Gastroesophageal sphincter (tissue), 4 donors: ENCODE measurements around the gene FAHD1. TPM values are rescaled to one million over a fixed set of nuclear protein-coding genes. Genes with fewer than 3 reads are reported as not detected.
"Not testable (repeated sequence)": the region's sequence is repeated elsewhere in the genome, so short reads cannot be mapped to it uniquely, and the experiment has no call there.

Source experiments
- ATAC-seq: fragments of 150-250 bp; one replicate; pipeline ENCODE4 v1.9.1; 2016; ENCODE audit warnings: mild to moderate bottlenecking, moderate library complexity
- H3K27ac ChIP-seq, 4 donors: fragments of 200-600 bp; sonication (generic) in 3 of 4; 1 replicate in 3 of 4; 2 replicates in 1 of 4; pipeline ENCODE4 v1.5.1; 2016 to 2019
- H3K27me3 ChIP-seq: fragments of 200-600 bp; sonication (generic); one replicate; pipeline ENCODE4 v1.5.1; 2019
- H3K36me3 ChIP-seq, 2 donors: fragments of 200-600 bp; sonication (generic); one replicate each; pipeline ENCODE4 v1.5.1; 2019; ENCODE audit warnings: control low read depth in 1 of 2
- H3K4me1 ChIP-seq, 3 donors: fragments of 200-600 bp; sonication (generic); 1 replicate in 2 of 3; 2 replicates in 1 of 3; pipeline ENCODE4 v1.5.1; 2016 to 2019; ENCODE audit warnings: control low read depth in 2 of 3
- H3K4me3 ChIP-seq, 2 donors: fragments of 200-600 bp; sonication (generic); one replicate each; pipeline ENCODE4 v1.5.1; 2019; ENCODE audit warnings: mild to moderate bottlenecking in 1 of 2, moderate library complexity in 1 of 2
- H3K9me3 ChIP-seq, 3 donors: fragments of 200-600 bp; sonication (generic); one replicate each; pipeline ENCODE4 v1.5.1; 2017 to 2019; ENCODE audit warnings: control low read depth in 2 of 3
- EP300 ChIP-seq: sonication (generic); formaldehyde crosslinking; IDR thresholded peaks from one replicate; pipeline ENCODE4 v1.6.1; 2017; ENCODE audit warnings: antibody characterized with exemption, mild to moderate bottlenecking
- POLR2A ChIP-seq, 2 donors: fragments of 450-650 bp; IDR thresholded peaks; one replicate each; pipeline ENCODE4 v1.6.1; 2017; ENCODE audit warnings: antibody characterized with exemption in 2 of 2, mild to moderate bottlenecking in 2 of 2, moderate library complexity in 1 of 2
- POLR2AphosphoS5 ChIP-seq: sonication (generic); formaldehyde crosslinking; IDR thresholded peaks from one replicate; pipeline ENCODE4 v1.6.1; 2017; ENCODE audit warnings: antibody characterized with exemption
- WGBS, 2 donors: methylation state at CpG; one replicate each; pipeline ENCODE4 v1.1.5; 2018; ENCODE audit warnings: low coverage in 1 of 2; 5-methylcytosine and 5-hydroxymethylcytosine counted together
- total RNA-seq, 4 donors: library from RNA; depleted of rRNA; stranded (reverse); fragments of >200 nt; gene quantifications; one replicate each; pipeline ENCODE4 v1.1.0, GENCODE V29; 2016
- TF ChIP-seq, protein P1 (sequence below), 4 experiments: fragments of 200-600 bp in 2 of 4; fragments of 450-650 bp in 2 of 4; sonication (generic) in 1 of 4; IDR thresholded peaks; one replicate each; pipeline ENCODE4 v1.5.1; 2017 to 2019; ENCODE audit warnings: antibody characterized with exemption in 4 of 4, mild to moderate bottlenecking in 2 of 4, moderate library complexity in 2 of 4

Gene FAHD1
- total RNA-seq, 4 donors from 2014 or later, result 22.9 to 44.0 (median 30.2) TPM

DNA sequence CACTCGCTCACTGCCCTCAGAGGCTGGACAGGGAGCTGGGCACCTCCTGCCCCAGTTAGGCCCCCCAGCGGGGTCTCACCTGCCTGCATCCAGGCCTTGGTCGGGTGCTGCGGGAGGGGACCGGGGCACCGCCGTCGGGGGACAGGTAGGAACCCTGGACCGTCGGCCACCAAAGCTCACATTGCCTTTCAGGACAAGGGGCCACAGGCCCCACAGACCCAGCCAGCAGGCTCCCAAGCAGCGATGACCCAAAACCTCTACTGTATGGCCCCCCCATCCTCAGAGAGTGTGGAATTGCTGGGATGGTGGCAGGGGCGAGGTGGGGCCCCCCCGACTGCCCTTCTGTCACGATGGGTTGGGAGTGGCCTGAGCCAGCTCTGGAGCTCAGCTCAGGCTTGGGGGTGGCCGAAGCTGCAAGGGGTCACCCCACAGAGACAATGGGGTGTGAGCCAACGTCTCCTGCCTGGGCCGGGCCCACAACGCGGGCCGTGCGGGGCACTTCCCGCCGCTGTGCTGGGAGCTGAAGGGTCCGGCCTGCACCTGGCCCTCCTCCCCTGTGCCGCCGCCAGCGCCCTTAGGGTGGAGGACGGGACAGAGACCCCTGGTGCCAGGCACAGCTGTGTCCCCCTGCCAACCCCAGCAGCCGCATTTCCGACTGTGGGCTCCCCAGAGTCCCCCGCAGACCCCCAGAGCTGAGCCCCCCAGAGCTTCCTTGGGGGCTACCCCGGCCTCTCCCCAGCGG is 34.0 kb upstream of the FAHD1 start:
- TF ChIP-seq POLR2AphosphoS5 (no peak), POLR2A (IDR thresholded peaks at IDR 0.05) (no peak), EP300 (no peak)
- TF ChIP-seq, protein P1, sequence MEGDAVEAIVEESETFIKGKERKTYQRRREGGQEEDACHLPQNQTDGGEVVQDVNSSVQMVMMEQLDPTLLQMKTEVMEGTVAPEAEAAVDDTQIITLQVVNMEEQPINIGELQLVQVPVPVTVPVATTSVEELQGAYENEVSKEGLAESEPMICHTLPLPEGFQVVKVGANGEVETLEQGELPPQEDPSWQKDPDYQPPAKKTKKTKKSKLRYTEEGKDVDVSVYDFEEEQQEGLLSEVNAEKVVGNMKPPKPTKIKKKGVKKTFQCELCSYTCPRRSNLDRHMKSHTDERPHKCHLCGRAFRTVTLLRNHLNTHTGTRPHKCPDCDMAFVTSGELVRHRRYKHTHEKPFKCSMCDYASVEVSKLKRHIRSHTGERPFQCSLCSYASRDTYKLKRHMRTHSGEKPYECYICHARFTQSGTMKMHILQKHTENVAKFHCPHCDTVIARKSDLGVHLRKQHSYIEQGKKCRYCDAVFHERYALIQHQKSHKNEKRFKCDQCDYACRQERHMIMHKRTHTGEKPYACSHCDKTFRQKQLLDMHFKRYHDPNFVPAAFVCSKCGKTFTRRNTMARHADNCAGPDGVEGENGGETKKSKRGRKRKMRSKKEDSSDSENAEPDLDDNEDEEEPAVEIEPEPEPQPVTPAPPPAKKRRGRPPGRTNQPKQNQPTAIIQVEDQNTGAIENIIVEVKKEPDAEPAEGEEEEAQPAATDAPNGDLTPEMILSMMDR (IDR thresholded peaks at IDR 0.05), result no peak
- H3K27ac ChIP-seq, result no peak overlapping the region
- peaks cover 0 to 47% of the 10 kb centered on the region in 2 donors for H3K36me3 ChIP-seq
- WGBS, 2 donors, result no CpG with 5 or more reads among the region's 33 CpGs
- H3K4me1 ChIP-seq, result no peaks in the 10 kb centered on the region
- no peaks in the 10 kb centered on the region for H3K27me3 ChIP-seq
- peaks cover 0 to 4% (median 0%) of the 10 kb centered on the region in 3 donors for H3K9me3 ChIP-seq
- H3K4me3 ChIP-seq, result no peak overlapping the region
- no peak for ATAC-seq

DNA sequence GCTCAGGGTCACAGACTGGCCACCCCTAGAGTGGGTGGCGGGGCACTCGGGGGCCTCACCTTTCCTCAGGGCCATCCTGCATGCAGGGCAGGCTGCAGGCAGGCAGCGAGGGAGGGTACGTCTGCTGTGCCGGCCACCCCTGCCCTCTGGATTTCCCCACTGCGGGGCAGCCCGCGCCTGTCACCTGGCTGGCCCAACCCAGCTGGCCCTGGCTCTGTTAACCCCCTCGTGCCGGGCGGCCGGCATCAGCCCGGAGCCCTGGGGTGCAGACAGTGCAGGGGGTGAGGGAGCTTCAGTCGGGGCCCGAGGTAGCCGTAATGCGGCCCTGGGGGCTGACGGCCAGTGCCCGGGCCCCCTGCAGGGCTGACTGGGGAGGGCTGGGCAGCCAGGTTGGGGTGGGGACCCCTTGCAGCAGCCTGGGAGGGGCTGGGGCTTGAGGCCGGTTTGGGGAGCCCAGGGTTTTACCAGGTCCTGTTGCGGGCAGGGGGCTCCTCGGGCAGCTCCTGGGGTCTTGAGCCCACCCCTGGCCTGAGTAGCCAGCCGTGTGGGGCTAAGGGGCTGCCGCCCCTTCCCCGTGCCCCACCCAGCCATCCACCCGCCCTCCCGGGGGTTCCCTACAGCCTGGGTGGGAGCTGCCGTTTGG is 33.3 kb upstream of the FAHD1 start, which contains the start of gene IGFALS:
Gene IGFALS, minus strand, starts transcription at position 128 of the 643 bp plus-strand sequence. Its CDS starts 53 bp downstream, at position 75.
- Histone ChIP-seq H3K4me3 (no peak within 1 kb of the TSS), H3K27ac (no peak within 1 kb of the TSS), H3K4me1 (no peaks in the 10 kb centered on the region), H3K27me3 (no peaks in the 10 kb centered on the region), H3K36me3 (peaks cover 0 to 40% of the 10 kb centered on the region in 2 donors), H3K9me3 (peaks cover 0 to 6% (median 0%) of the 10 kb centered on the region in 3 donors)
- TF ChIP-seq POLR2A (IDR thresholded peaks at IDR 0.05), result no peak
- TF ChIP-seq, protein P1 (IDR thresholded peaks at IDR 0.05), result no peak
- no peak for TF ChIP-seq POLR2AphosphoS5
- TF ChIP-seq EP300, result no peak
- ATAC-seq, result no peak
- WGBS, 2 donors, result no CpG with 5 or more reads among the region's 28 CpGs

DNA sequence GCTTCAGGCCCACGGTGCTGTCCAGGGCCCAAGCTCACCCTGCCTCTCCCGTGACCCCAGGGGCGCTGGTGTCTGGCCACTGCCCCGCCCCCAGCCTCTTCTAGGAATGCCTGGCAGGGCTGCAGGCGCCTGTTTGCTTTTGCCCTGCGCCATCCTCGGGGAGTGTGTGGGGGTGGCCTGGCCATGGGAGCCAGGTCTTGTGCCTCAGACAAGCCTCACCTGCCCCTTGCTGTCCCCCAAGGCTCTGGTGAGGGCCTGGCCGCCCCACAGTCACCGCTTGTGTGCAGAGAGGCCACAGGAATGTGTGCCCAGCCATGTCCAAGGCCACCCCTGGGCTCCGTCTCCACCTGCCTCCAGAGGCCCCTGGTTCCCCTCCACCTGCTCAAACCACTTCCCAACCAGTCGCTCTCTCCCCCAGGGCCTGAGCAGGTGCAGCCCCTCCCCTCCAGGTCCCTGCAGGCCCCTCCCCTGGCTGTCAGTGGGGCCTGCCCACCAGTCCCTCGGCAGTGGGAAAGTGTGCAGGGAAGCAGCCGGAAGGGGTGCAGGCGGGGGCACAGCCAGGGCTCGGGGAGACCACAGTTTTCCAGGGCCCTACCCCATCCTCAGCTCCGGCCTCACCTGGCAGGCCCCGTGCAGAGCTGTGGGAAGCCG is 32.7 kb upstream of the FAHD1 start:
- Histone ChIP-seq H3K9me3 (peaks cover 0 to 6% (median 0%) of the 10 kb centered on the region in 3 donors), H3K36me3 (peaks cover 0 to 33% of the 10 kb centered on the region in 2 donors), H3K4me1 (no peaks in the 10 kb centered on the region), H3K27me3 (no peaks in the 10 kb centered on the region), H3K27ac (no peak overlapping the region), H3K4me3 (no peak overlapping the region)
- ATAC-seq, result no peak
- TF ChIP-seq POLR2AphosphoS5, result no peak
- TF ChIP-seq, protein P1 (IDR thresholded peaks at IDR 0.05), result no peak
- WGBS, 2 donors, result 20 to 73% methylated on average over 1 to 3 of the region's 18 CpGs

DNA sequence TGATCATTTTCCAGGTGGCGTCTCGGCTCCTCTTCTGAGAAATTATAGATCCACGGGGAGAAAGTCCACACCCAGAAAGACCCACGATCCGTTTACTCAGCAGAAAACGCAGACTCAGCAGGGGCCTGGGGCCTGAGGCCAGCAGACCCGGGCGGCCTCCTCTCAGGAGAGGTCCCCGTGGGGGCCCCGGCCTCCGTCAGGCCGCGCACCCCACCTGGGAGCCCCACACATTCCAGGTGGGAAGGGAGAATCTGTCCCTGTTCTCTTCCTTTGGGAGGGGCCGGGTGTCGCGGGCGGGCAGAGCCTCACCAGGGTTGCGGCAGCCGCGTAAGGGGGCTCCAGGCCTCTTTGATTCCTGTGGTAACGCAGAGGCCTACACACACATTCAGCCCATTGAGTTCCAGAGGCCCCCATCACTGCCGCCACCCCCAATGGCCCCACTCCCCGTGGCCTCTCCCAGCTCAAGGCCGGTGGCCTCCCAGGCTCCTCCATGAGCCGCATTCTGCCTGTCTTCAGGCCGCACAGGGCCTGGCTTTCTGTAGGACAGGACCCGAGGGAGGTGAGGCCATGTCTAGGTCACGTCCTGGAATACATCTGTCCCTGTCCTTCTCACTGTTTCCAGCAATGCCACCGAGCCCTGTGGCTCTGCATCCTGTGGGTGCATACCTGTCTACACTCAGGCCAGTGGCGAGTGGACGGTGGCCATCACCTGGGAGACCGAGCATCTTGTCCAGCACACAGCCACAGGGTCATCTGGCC is 31.9 kb upstream of the FAHD1 start:
- 86 to 87% methylated on average over 8 to 12 of the region's 32 CpGs for WGBS, 2 donors
- peaks cover 0 to 26% of the 10 kb centered on the region in 2 donors for H3K36me3 ChIP-seq
- H3K9me3 ChIP-seq, result peaks cover 0 to 6% (median 0%) of the 10 kb centered on the region in 3 donors
- no peak overlapping the region for H3K4me3 ChIP-seq
- TF ChIP-seq POLR2AphosphoS5, result no peak
- TF ChIP-seq, protein P1 (IDR thresholded peaks at IDR 0.05), result no peak
- no peak for TF ChIP-seq EP300
- TF ChIP-seq POLR2A (IDR thresholded peaks at IDR 0.05), result no peak
- H3K27ac ChIP-seq, result no peak overlapping the region
- H3K27me3 ChIP-seq, result no peaks in the 10 kb centered on the region
- no peaks in the 10 kb centered on the region for H3K4me1 ChIP-seq
- no peak for ATAC-seq

DNA sequence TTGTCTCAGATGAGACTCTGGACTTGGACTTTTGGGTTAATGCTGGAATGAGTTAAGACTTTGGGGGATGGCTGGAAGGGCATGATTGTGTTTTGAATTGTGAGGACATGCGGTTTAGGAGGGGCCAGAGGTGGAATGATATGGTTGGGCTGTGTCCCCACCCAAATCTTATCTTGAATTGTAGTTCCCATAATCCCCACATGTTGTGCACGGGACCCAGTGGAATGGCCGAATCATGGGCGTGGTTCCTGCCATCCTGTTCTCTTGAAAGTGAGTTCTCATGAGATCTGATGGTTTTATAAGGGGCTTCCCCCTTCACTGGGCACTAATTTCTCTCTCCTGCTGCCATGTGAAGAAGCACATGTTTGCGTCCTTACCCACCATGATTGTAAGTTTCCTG is 27.7 kb upstream of the FAHD1 start:
- ATAC-seq, H3K27me3 ChIP-seq, H3K4me1 ChIP-seq, H3K27ac ChIP-seq, H3K36me3 ChIP-seq, H3K4me3 ChIP-seq, H3K9me3 ChIP-seq: not testable (repeated sequence)
- WGBS, 2 donors, result 94 to 100% methylated on average over 1 to 3 of the region's 5 CpGs
